ENCODE results near the gene OAT. TPM values are rescaled to one million over a fixed set of nuclear protein-coding genes. Genes with fewer than 3 reads are reported as not detected.
A peak's percentile ranks its signal among the peaks of the same experiment; 100 is the strongest.

The OAT gene
- total RNA-seq, 6 experiments from 2014 or later = 5.2 to 43.8 (median 20.1) TPM

- Histone ChIP-seq H3K4me1 (peaks cover 0 to 8% (median 3%) of the 10 kb centered on the region in 4 donors), H3K27me3 (no peaks in the 10 kb centered on the region), H3K9me3 (no peaks in the 10 kb centered on the region), H3K27ac (no peak overlapping the region), H3K36me3 (no peaks in the 10 kb centered on the region), H3K4me3 (no peak overlapping the region)
- DNase-seq (no peak), ATAC-seq (no peak)
- intact Hi-C loops (cut with DNase I) = no loop called here
- 77% methylated on average over 2 of the region's 2 CpGs for WGBS (ENCODE audit: insufficient coverage, low coverage, low lambda C conversion rate, missing lambda C conversion rate)
- TF ChIP-seq, protein P1, sequence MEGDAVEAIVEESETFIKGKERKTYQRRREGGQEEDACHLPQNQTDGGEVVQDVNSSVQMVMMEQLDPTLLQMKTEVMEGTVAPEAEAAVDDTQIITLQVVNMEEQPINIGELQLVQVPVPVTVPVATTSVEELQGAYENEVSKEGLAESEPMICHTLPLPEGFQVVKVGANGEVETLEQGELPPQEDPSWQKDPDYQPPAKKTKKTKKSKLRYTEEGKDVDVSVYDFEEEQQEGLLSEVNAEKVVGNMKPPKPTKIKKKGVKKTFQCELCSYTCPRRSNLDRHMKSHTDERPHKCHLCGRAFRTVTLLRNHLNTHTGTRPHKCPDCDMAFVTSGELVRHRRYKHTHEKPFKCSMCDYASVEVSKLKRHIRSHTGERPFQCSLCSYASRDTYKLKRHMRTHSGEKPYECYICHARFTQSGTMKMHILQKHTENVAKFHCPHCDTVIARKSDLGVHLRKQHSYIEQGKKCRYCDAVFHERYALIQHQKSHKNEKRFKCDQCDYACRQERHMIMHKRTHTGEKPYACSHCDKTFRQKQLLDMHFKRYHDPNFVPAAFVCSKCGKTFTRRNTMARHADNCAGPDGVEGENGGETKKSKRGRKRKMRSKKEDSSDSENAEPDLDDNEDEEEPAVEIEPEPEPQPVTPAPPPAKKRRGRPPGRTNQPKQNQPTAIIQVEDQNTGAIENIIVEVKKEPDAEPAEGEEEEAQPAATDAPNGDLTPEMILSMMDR (IDR thresholded peaks at IDR 0.05) = no peak
- no peak for TF ChIP-seq POLR2A (IDR thresholded peaks at IDR 0.05)
Measured at GRCh38 chr10:124359336-124359832, 59.3 kb downstream of the OAT start.

GRCh38 chr10:124357561-124357885, 61.2 kb downstream of the OAT start:
- Histone ChIP-seq H3K4me1 (peaks cover 0 to 11% (median 3%) of the 10 kb centered on the region in 4 donors), H3K27ac (no peak overlapping the region), H3K4me3 (no peak overlapping the region), H3K27me3 (no peaks in the 10 kb centered on the region), H3K9me3 (no peaks in the 10 kb centered on the region), H3K36me3 (no peaks in the 10 kb centered on the region)
- DNase-seq (peak in 1 of 3 donors; percentile 33), ATAC-seq (no peak)
- intact Hi-C loops (cut with DNase I) = no loop called here
- TF ChIP-seq, protein P1 (IDR thresholded peaks at IDR 0.05) = no peak
- 49% methylated on average over 5 of the region's 9 CpGs for WGBS (ENCODE audit: insufficient coverage, low coverage, low lambda C conversion rate, missing lambda C conversion rate)

DNA sequence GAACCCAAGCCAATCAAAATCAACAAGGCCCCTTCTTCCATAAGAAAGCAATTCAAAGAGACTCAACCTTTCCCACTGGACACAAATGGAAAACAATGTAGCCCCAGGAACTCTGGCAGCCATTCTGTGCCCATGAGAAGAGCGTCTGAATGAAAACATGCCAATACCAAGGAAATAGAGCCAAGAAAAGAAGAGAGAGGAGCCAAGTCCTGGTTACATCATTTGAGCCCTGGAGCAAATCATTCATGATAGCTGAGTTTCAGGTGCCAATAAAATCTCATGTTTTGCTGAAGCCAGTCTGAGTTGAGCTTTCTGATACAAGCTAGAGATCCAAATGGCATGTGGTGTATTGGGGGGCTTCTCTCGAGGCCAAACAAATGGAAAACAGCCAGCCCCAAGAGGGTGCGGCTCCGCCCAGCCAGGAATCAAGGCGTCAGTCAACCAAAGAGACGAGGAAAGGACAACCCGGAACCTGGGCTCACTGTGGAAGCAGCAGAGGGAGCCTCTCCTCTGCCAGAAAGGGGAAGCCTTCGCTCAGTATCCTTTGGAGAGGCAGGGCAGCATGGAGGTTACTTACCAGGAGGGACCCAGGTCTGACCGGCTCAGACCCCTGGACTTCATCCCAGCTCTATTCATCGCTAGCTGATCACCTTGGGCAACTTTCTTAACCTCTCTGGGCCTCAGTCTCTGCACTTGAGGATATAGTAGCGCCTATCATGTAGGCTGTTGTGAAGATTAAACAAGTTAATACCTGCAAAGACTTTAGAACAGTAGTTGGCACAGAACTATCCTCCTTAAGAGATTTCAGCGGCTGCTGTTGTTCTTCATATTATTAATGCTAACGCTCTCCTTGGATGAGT, 61.8 kb downstream of the OAT start:
- 82% methylated on average over 8 of the region's 13 CpGs for WGBS (ENCODE audit: insufficient coverage, low coverage, low lambda C conversion rate, missing lambda C conversion rate)

DNA sequence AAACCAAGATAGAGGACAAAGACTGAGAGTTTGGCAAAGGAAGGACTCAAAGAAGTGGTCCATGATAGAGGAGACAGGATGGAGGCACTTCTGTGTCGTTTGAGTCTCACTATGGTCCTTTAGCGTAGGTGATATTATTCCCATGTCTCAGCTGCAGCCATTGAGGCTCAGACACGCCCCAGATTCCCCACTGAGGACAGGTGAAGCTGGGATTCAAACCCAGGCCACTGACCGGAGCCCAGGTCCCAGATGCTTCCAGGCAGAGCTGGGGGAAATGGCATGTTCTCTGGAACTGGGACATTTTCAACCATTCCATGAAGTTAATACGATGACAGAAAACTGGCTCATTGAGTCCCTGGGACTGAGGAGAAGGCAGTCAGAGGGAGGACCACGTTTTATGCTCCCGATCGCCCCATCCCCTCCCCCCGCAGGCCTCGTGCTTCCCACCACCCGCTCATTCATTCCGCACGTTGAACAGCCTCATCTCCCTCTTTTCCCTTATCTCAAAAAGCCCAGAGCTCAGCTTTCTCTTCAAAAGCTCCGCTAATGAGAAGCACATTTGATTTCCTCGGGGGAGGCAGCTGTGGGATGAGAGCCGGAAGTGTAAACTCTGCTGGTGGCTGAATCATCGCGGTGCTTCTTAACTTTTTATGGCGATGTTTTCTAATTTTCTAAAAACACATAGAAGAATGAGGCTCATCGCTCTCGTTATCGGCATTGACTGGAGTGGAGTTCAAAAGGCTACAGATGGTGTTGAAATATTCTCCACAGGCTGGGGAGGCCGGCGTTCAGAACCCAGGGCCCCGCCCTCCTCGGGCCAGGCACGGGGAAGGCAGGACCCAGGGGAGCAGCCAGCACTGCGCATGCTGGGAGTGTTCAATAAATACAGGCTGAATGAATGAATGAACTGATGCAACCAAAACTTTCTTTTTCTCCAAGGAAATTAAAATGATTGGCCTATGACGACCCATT, 64.0 kb downstream of the OAT start:
- DNase-seq = peak; percentile 84 to 87 (median 86)
- intact Hi-C loops (cut with DNase I) = no loop called here
- TF ChIP-seq POLR2A (IDR thresholded peaks at IDR 0.05) = no peak
- TF ChIP-seq, protein P1 (IDR thresholded peaks at IDR 0.05) = peak in 1 of 4 donors; percentile 8
- WGBS (ENCODE audit: insufficient coverage, low coverage, low lambda C conversion rate, missing lambda C conversion rate) = 12% methylated on average over 28 of the region's 29 CpGs
- no peaks in the 10 kb centered on the region for H3K27me3 ChIP-seq
- peak; percentile 96 to 97 (median 96) for ATAC-seq
- no peaks in the 10 kb centered on the region for H3K36me3 ChIP-seq
- no peaks in the 10 kb centered on the region for H3K9me3 ChIP-seq
- peak overlapping the region; percentile 20 to 25 (median 21) for H3K4me3 ChIP-seq
- peaks cover 0 to 15% (median 3%) of the 10 kb centered on the region in 4 donors for H3K4me1 ChIP-seq
- peak overlapping the region in 1 of 3 donors; percentile 28 for H3K27ac ChIP-seq

More for the DNA sequence above, 61.8 kb downstream of the OAT start:
- no peaks in the 10 kb centered on the region for H3K9me3 ChIP-seq
- no peak for TF ChIP-seq POLR2A (IDR thresholded peaks at IDR 0.05)
- TF ChIP-seq, protein P1 (IDR thresholded peaks at IDR 0.05) = no peak
- H3K27me3 ChIP-seq = no peaks in the 10 kb centered on the region
- ATAC-seq (peak in 3 of 4 donors; percentile 45 to 65 (median 65)), DNase-seq (peak in 1 of 3 donors; percentile 48)
- H3K27ac ChIP-seq = no peak overlapping the region
- peaks cover 0 to 11% (median 3%) of the 10 kb centered on the region in 4 donors for H3K4me1 ChIP-seq
- H3K36me3 ChIP-seq = no peaks in the 10 kb centered on the region
- intact Hi-C loops (cut with DNase I) = no loop called here
- H3K4me3 ChIP-seq = no peak overlapping the region
